ENCODE measurements around the gene NPIPB8. TPM values are rescaled to one million over a fixed set of nuclear protein-coding genes. Genes with fewer than 3 reads are reported as not detected.
"Not testable (repeated sequence)": the region's sequence is repeated elsewhere in the genome, so short reads cannot be mapped to it uniquely, and the experiment has no call there.

The NPIPB8 gene
- polyA plus RNA-seq, 3 donors: 0.11 TPM; not detected in 2

DNA sequence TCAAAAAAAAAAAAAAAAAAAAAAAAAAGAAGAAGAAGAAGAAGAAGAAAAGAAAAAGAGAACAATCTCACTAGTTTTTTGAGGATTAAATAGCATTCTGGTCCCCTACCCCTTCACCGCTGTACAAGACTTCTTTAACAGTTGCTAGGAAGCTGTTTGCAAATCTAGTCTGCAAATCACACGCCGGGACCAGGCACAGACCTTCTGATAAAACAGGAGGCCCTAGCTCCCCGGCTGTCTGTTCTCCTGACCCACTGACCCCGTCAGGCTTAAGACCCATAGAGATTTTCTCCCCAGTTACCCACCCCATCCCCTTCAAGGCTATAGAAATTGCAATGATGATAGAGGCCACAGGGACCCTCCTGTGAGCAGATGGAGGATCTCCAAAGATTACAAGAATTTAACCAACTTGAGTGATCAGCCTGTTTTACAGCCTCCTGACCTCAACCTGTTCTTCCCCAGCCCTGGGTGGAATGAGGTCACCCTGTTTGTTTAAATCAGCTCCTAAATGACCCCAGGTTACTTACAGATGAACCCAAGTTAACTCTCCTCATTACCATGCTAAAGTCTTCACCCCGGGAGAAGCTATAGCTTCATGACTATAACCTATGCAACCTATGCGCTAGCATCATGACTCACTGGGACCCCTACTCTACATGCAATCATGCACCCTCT lies 16.2 kb upstream of the NPIPB8 start:
- peak overlapping the region; percentile 41 to 93 for H3K4me3 Mint-ChIP-seq
- DNase-seq: no peak
- Histone ChIP-seq H2AFZ (ENCODE audit: insufficient read depth, low read depth, low read length, poor library complexity, severe bottlenecking) (no peak overlapping the region), H3K79me2 (ENCODE audit: insufficient read depth, low read length) (peaks cover 28% of the 10 kb centered on the region), H3K4me1 (ENCODE audit: control insufficient read depth in 1 of 2, insufficient read depth in 2 of 2, low read length in 2 of 2) (peaks cover 41 to 46% of the 10 kb centered on the region in 2 donors), H3K27me3 (ENCODE audit: control insufficient read depth in 2 of 2, insufficient read depth in 2 of 2, low read length in 2 of 2) (no peaks in the 10 kb centered on the region), H3K27ac (ENCODE audit: low read depth in 1 of 2, low read length in 2 of 2) (no peak overlapping the region), H3K9me3 (replicated peaks in 1 of 2; ENCODE audit: control insufficient read depth in 1 of 2, insufficient read depth in 1 of 2, low read length in 2 of 2) (no peaks in the 10 kb centered on the region), H4K20me1 (ENCODE audit: insufficient read depth, low read length) (no peaks in the 10 kb centered on the region), H3K4me3 (replicated peaks in 1 of 3; ENCODE audit: low read depth in 2 of 3, low read length in 3 of 3) (peak overlapping the region in 1 of 3 experiments; percentile 77), H3K9ac (ENCODE audit: insufficient read depth, low read length, poor library complexity, severe bottlenecking) (no peak overlapping the region), H3K36me3 (replicated peaks in 1 of 2; ENCODE audit: control insufficient read depth in 1 of 2, insufficient read depth in 2 of 2, low read length in 2 of 2) (peaks cover 0 to 6% of the 10 kb centered on the region in 2 donors), H3K4me2 (replicated peaks; ENCODE audit: extremely low read depth, low read length, poor library complexity, severe bottlenecking) (no peak overlapping the region)
- H3K9me3 Mint-ChIP-seq: no peaks in the 10 kb centered on the region
- 87% methylated on average over 4 of the region's 7 CpGs for WGBS (ENCODE audit: insufficient coverage)
- peak overlapping the region in 4 of 7 donors; percentile 52 to 87 (median 63) for H3K27ac Mint-ChIP-seq
- peaks cover 50% of the 10 kb centered on the region for H3K4me1 Mint-ChIP-seq
- H3K36me3 Mint-ChIP-seq: peaks cover 10 to 19% of the 10 kb centered on the region in 2 donors
- intact Hi-C loops (cut with micrococcal nuclease): no loop called here
- TF ChIP-seq, protein P1, sequence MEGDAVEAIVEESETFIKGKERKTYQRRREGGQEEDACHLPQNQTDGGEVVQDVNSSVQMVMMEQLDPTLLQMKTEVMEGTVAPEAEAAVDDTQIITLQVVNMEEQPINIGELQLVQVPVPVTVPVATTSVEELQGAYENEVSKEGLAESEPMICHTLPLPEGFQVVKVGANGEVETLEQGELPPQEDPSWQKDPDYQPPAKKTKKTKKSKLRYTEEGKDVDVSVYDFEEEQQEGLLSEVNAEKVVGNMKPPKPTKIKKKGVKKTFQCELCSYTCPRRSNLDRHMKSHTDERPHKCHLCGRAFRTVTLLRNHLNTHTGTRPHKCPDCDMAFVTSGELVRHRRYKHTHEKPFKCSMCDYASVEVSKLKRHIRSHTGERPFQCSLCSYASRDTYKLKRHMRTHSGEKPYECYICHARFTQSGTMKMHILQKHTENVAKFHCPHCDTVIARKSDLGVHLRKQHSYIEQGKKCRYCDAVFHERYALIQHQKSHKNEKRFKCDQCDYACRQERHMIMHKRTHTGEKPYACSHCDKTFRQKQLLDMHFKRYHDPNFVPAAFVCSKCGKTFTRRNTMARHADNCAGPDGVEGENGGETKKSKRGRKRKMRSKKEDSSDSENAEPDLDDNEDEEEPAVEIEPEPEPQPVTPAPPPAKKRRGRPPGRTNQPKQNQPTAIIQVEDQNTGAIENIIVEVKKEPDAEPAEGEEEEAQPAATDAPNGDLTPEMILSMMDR (IDR thresholded peaks at IDR 0.05): no peak
- peaks cover 0 to 3% (median under 1%) of the 10 kb centered on the region in 3 donors for H3K27me3 Mint-ChIP-seq (ENCODE audit: low read depth in 3 of 3)

DNA sequence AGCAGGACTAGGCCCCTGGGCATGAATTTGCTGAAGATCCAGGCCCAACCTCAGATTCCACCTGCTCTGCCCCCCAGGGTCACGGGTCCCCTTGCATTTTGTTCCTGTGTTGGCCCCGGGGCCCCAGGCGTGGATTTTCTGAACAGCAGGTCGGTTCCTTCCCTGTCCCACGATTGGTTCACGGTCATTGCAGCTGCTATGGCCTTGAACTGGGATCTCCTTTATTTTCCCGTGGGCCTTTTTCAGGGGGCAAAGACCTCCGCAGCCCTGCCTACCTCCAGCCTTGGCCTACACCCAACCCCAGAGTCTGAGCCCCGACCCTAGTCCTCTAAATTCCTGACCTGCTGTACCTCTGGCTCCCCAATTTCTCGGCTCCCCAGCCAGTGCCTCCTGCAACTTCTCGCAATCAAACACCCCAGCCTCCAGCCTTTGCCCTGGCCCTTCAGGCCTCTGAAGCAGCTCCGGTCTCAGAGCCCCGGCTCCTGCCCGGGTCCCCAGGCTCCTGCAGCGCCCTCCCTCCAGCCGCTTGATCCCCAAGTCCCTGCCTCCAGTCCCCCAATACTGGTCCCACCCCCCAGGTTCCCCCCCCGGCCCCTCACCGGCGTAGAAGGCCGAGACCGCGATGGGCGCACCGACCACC lies 15.2 kb upstream of the NPIPB8 start:
- Histone ChIP-seq H3K4me3 (replicated peaks in 1 of 3; ENCODE audit: low read depth in 2 of 3, low read length in 3 of 3) (peak overlapping the region; percentile 47 to 77 (median 49)), H3K4me2 (replicated peaks; ENCODE audit: extremely low read depth, low read length, poor library complexity, severe bottlenecking) (peak overlapping the region; percentile 78), H3K27ac (ENCODE audit: low read depth in 1 of 2, low read length in 2 of 2) (peak overlapping the region; percentile 27 to 53), H2AFZ (ENCODE audit: insufficient read depth, low read depth, low read length, poor library complexity, severe bottlenecking) (peak overlapping the region; percentile 85), H3K79me2 (ENCODE audit: insufficient read depth, low read length) (peaks cover 28% of the 10 kb centered on the region), H3K4me1 (ENCODE audit: control insufficient read depth in 1 of 2, insufficient read depth in 2 of 2, low read length in 2 of 2) (peaks cover 31 to 36% of the 10 kb centered on the region in 2 donors), H3K9ac (ENCODE audit: insufficient read depth, low read length, poor library complexity, severe bottlenecking) (peak overlapping the region; percentile 59)
- H4K20me1 ChIP-seq (ENCODE audit: insufficient read depth, low read length); H3K9me3 ChIP-seq (replicated peaks in 1 of 2; ENCODE audit: control insufficient read depth in 1 of 2, insufficient read depth in 1 of 2, low read length in 2 of 2); intact Hi-C loops (cut with micrococcal nuclease); H3K27me3 ChIP-seq (ENCODE audit: control insufficient read depth in 2 of 2, insufficient read depth in 2 of 2, low read length in 2 of 2); H3K27me3 Mint-ChIP-seq (ENCODE audit: low read depth in 3 of 3); H3K36me3 ChIP-seq (replicated peaks in 1 of 2; ENCODE audit: control insufficient read depth in 1 of 2, insufficient read depth in 2 of 2, low read length in 2 of 2); H3K9me3 Mint-ChIP-seq; DNase-seq: not testable (repeated sequence)
- 21% methylated on average over 22 of the region's 24 CpGs for WGBS (ENCODE audit: insufficient coverage)
- Mint-ChIP-seq H3K4me3 (peak overlapping the region; percentile 85 to 93), H3K4me1 (peaks cover 40% of the 10 kb centered on the region), H3K27ac (peak overlapping the region; percentile 35 to 87 (median 78)), H3K36me3 (peaks cover 10 to 18% of the 10 kb centered on the region in 2 donors)
